ENCODE data around the gene CDH23. TPM values are rescaled to one million over a fixed set of nuclear protein-coding genes. Genes with fewer than 3 reads are reported as not detected.

Gene CDH23
- total RNA-seq, 1 experiment from 2014 or later = 7.8 TPM

- no peak overlapping the region for H3K27ac ChIP-seq
- BruUV-seq (replicated peaks) = no TSS peak
- H3K9me3 ChIP-seq (ENCODE audit: insufficient read depth, low read depth) = no peaks in the 10 kb centered on the region
- no peak overlapping the region for H3K4me3 ChIP-seq
- H3K79me2 ChIP-seq (ENCODE audit: low read depth) = no peaks in the 10 kb centered on the region
- H3K4me1 ChIP-seq (replicated peaks; ENCODE audit: insufficient read depth) = peaks cover 16% of the 10 kb centered on the region
- intact Hi-C loops (cut with micrococcal nuclease; ENCODE audit: unreplicated experiment) = no loop called here
- no peak overlapping the region for H3K4me2 ChIP-seq
- peaks cover 14% of the 10 kb centered on the region; the same call in 1 of the 2 replicates for H3F3A ChIP-seq (ENCODE audit: insufficient read depth, low read depth)
- H3K27me3 ChIP-seq (ENCODE audit: insufficient read depth, low read depth) = no peaks in the 10 kb centered on the region
- no peak overlapping the region for H2AFZ ChIP-seq
- no peak for DNase-seq
- TF ChIP-seq CTCF (conservative IDR thresholded peaks at IDR 0.05) (no peak), EZH2 (IDR thresholded peaks at IDR 0.05; ENCODE audit: low read depth) (no peak)
- H4K20me1 ChIP-seq (ENCODE audit: insufficient read depth) = no peaks in the 10 kb centered on the region; the same call in 1 of the 2 replicates
- ChIA-PET POLR2A (ENCODE audit: unreplicated experiment) (no interaction called here), CTCF (no interaction called here)
- H3K36me3 ChIP-seq (ENCODE audit: low read depth) = no peaks in the 10 kb centered on the region
- no peaks in the 10 kb centered on the region for H3K9me2 ChIP-seq (ENCODE audit: insufficient read depth)
These were observed 47.0 kb downstream of the CDH23 start for GRCh38 chr10:71443676-71444075.

GRCh38 chr10:71444284-71445054 is 47.7 kb downstream of the CDH23 start:
- CTCF ChIA-PET = no interaction called here
- POLR2A ChIA-PET (ENCODE audit: unreplicated experiment) = no interaction called here

GRCh38 chr10:71447676-71448075 is 51.0 kb downstream of the CDH23 start:
- Histone ChIP-seq H3K27me3 (ENCODE audit: insufficient read depth, low read depth) (no peaks in the 10 kb centered on the region), H3F3A (ENCODE audit: insufficient read depth, low read depth) (no peaks in the 10 kb centered on the region), H3K4me3 (no peak overlapping the region), H2AFZ (no peak overlapping the region), H3K79me2 (ENCODE audit: low read depth) (no peaks in the 10 kb centered on the region), H3K4me2 (no peak overlapping the region), H3K9me2 (ENCODE audit: insufficient read depth) (no peaks in the 10 kb centered on the region), H4K20me1 (ENCODE audit: insufficient read depth) (no peaks in the 10 kb centered on the region; the same call in 1 of the 2 replicates), H3K27ac (no peak overlapping the region), H3K4me1 (replicated peaks; ENCODE audit: insufficient read depth) (no peaks in the 10 kb centered on the region), H3K9me3 (ENCODE audit: insufficient read depth, low read depth) (no peaks in the 10 kb centered on the region), H3K36me3 (ENCODE audit: low read depth) (no peaks in the 10 kb centered on the region)
- ChIA-PET CTCF (no interaction called here), POLR2A (ENCODE audit: unreplicated experiment) (no interaction called here)
- BruUV-seq (replicated peaks) = no TSS peak
- peak in 1 of 2 experiments; percentile 37 for DNase-seq
- no peak for TF ChIP-seq CTCF (conservative IDR thresholded peaks at IDR 0.05)
- intact Hi-C loops (cut with micrococcal nuclease; ENCODE audit: unreplicated experiment) = no loop called here

More at GRCh38 chr10:71444284-71445054, 47.7 kb downstream of the CDH23 start:
- Histone ChIP-seq H3K27ac (no peak overlapping the region), H3K79me2 (ENCODE audit: low read depth) (no peaks in the 10 kb centered on the region), H3K4me1 (replicated peaks; ENCODE audit: insufficient read depth) (peaks cover 16% of the 10 kb centered on the region), H3F3A (ENCODE audit: insufficient read depth, low read depth) (peaks cover 14% of the 10 kb centered on the region; the same call in 1 of the 2 replicates), H3K4me3 (no peak overlapping the region), H4K20me1 (ENCODE audit: insufficient read depth) (no peaks in the 10 kb centered on the region; the same call in 1 of the 2 replicates), H3K4me2 (no peak overlapping the region), H3K27me3 (ENCODE audit: insufficient read depth, low read depth) (no peaks in the 10 kb centered on the region), H3K36me3 (ENCODE audit: low read depth) (no peaks in the 10 kb centered on the region), H3K9me2 (ENCODE audit: insufficient read depth) (no peaks in the 10 kb centered on the region), H3K9me3 (ENCODE audit: insufficient read depth, low read depth) (no peaks in the 10 kb centered on the region), H2AFZ (no peak overlapping the region)
- no TSS peak for BruUV-seq (replicated peaks)
- intact Hi-C loops (cut with micrococcal nuclease; ENCODE audit: unreplicated experiment) = no loop called here
- no peak for DNase-seq
- TF ChIP-seq EZH2 (IDR thresholded peaks at IDR 0.05; ENCODE audit: low read depth) (no peak), CTCF (conservative IDR thresholded peaks at IDR 0.05) (no peak)
